Activated naive CD4-positive, alpha-beta T cell treated with Interleukin-2 at 50 U/mL for 16 hours (primary cell): Measurements from ENCODE around the gene HINT3.
A peak's percentile ranks its signal among the peaks of the same experiment; 100 is the strongest.
"Not testable (repeated sequence)": the region's sequence is repeated elsewhere in the genome, so short reads cannot be mapped to it uniquely, and the experiment has no call there.

Source experiments
- DNase-seq: peaks from one replicate; pipeline ENCODE4 v3.0.0-alpha.2; 2020

The HINT3 gene

GRCh38 chr6:125956506-125957390 is at the start of gene HINT3:
HINT3 (plus strand) TSS chr6:125956770; CDS start chr6:125956978, 208 bp downstream.
- peak; percentile 98 for DNase-seq

GRCh38 chr6:125910527-125910926 is 46.0 kb upstream of the HINT3 start:
- peak; percentile 14 for DNase-seq

GRCh38 chr6:125911051-125911451 is 45.5 kb upstream of the HINT3 start:
- not testable (repeated sequence) for DNase-seq

DNA sequence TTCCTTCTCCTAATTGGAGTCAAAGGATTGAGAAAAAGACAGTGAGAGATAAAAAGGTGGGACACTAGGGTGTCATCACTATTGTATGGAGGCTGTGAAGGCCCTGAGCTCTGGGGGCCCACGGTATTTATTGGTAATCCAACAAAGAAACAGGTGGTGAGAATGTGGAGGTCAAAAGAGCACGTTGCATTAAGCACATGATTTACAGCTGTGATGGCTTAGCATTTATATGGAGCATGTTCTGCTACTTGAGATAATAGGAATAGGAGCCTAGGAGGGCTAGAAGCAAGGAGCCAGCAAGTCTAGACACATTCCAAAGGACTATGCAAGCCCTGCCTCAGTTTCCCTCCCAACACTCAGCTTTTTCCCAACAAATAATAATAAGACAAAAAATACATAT is 44.1 kb upstream of the HINT3 start:
- DNase-seq: not testable (repeated sequence)

GRCh38 chr6:125913145-125913544 is 43.4 kb upstream of the HINT3 start:
- DNase-seq: no peak

DNA sequence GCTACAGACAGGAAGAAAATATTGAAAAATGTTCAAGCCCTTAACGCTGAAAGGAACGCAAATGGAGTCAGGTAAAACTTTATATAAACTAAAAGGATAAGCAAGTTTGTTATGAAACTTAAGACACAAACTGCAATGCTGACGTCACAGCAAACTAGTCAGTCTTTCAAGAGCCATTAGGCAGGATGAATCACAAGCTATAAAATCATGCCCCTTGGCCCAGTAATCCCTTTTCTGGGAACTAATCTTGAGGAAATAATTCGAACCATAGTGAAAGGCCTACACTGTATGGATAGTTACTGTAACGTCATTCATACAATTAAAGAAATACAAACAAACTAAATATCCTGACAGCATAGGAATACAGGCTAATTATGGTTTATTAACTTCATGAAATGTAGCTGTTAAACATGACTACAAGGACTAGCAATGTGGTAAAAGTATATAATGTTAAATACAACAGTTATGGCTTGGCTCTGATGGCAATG is 42.7 kb upstream of the HINT3 start:
- DNase-seq: no peak

DNA sequence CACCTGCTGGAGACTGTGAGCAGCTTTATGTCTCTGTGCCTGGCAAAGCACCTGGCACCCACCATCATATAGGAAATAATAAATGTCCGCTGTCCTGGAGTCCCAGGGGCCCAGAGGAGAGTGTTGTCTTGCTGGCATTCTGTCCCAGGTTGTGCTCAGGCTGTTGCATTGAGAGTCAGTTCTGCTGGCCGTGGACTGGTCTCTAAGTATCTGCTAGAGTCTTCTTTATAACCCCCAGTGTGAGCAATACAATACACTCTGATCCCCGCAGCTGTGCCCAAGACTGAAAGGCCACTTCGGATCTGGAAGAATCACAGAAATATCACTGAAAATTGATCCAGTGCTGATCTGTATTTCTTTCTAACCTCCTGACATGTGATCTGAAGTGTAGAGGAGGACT is 38.3 kb upstream of the HINT3 start:
- DNase-seq: no peak

GRCh38 chr6:125918681-125919566 is 37.6 kb upstream of the HINT3 start:
- DNase-seq: peak; percentile 51

GRCh38 chr6:125919618-125920017 is 37.0 kb upstream of the HINT3 start:
- DNase-seq: no peak

DNA sequence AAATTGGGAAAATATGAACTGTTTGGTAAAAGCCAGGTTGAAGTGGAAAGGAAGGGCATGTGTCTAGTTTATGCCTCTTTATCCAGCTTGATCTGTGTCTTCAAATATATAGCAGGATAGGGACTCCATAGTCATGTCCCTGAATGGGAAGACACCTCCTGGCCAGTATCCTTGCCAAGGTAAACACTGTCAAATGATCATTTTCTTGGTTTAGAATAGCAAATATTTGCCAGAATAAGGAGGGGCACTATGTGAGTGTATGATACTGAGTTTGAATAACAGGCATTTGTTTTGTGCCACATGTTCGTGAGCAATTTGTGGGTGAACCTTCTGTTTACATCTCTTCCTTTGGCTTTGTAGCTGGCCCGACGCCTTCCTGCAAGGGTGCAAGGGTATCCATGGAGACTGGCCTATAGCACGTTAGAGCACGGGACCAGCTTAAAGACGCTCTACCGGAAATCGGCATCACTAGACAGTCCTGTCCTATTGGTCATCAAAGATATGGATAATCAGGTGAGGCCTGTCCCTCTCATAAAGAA is 34.2 kb upstream of the HINT3 start:
- DNase-seq: no peak

GRCh38 chr6:125923366-125923877 is 33.1 kb upstream of the HINT3 start:
- DNase-seq: no peak

DNA sequence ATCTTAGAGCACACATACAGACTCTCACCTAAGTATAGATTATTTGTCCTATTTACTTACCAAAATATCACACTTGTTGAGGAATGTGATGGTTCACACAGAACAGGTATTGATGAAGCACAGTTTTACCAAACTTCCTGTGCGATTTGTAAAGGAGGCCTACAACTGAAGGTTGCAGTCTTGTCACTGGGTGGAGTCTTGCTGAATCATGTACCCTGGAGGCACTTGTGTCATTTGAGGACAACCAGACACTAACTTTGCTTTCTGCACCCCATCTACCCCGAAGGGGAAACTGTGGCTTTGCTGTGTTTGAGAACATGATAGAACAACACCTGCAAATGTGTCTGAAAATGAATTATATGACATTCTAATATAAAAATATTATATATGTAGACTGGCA is 32.4 kb upstream of the HINT3 start:
- DNase-seq: no peak

DNA sequence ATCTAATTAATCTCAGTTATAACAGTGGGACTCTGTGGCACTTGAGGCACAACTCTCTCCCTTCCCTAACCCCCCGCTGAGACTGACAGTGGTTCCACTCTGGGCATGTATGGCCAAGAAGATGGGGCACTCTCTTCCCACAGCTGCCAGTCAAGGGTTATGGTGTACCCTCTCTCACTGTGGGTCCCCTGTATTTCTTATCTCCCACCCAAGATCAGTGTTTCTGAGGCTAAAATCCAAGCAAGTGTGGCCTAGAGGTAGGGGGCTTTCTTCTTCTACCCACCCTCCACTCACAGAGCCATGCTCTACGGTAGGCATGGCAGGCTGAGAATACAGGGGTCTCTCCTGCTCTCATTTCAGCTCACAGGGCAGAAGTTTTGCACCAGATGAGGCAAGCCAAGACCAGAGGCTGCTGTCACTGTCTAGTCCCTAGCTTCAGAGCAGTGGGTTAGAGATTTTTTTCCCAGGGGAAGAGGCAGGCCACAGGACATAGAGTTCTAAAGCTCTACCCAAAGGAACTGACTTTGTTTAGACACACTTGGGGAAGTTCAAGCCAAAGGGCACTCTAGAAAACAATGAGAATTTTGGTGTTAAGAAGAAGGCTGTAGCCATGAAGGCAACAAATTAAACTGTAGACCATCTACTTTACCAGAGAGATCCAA is 31.7 kb upstream of the HINT3 start:
- DNase-seq: no peak

DNA sequence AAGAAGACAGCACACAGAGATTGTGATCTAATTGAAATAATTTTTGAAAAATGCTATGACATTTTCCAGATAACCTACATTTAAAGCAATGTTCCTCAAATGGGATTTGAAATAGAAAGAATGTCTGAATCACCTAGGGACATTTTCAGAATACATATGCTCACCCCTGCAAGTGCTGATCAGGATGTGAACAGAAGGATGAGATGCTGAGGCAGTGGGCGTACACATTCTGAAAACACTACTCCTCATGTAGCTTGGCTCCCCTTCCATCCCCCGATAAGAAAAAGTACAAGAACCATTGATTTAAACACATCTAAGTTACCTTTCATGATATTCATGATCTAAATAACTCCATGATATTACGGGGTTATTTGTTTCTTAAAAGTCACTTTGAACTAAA is 29.9 kb upstream of the HINT3 start:
- DNase-seq: no peak

DNA sequence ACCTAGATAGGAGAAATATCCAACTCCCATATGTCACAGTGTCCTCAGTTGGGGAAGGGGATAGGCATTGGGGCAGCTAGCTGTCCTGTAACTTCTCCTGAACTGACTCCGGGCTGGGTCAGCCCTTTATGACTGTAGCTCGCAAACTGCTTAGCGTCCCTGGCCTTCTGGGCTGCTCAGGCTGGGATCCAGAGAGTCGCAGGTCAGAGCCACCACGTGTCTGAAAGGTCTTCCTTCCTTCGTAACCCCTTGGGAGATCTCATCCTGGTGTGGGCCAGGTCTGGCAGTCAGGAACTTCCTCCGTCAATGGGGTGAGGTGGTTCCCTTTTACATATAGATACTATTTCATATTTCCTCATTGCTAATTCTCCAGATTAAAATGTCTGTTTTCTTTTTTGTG is 28.8 kb upstream of the HINT3 start:
- no peak for DNase-seq

- no peak for DNase-seq
Measured at GRCh38 chr6:125930765-125931418, 25.7 kb upstream of the HINT3 start.

DNA sequence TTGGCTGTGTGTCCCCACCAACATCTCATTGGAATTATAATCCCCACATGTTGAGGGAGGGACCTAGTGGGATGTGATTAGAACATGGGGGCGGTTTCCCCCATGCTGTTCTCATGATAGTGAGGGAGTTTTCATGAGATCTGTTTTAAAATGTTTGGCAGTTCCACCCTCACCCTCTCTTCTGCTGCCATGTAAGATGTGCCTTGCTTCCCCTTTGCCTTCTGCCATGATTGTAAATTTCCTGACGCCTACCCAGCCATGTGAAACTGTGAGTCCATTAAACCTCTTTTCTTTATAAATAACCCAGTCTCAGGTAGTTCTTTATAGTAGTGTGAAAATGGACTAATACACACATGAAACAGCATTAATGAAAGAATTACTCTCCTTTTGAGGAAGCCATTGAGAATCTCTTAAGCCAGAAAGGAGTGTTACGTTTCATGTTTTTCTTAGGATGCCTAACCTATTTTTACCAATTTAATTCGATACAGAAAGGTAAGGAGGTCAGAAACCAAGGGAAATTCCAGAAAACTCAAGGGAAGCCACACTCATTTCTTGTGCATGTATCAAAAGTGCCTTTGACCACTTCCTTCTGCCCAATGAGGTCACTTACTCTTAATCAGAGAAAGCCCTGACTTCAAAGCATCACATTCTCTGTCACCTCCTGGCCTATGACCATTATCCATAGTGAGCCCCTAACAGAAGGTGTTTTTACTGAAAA is 24.7 kb upstream of the HINT3 start:
- DNase-seq: no peak

DNA sequence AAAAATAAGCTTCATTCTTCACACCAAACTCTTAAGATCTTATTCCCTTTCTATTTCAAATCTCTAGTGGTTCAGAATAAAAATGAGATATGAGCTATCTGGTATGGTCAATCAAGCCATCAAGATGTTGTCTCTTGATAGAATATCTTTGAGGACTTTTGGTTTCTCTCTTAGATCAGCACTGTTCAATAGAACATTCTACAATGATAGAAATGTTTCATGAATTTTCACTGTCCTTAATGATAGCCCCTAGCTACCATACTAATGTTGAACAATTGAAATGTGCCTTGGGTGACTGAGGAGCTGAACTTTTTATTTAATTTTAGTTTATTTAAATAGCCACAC is 24.1 kb upstream of the HINT3 start:
- DNase-seq: no peak

DNA sequence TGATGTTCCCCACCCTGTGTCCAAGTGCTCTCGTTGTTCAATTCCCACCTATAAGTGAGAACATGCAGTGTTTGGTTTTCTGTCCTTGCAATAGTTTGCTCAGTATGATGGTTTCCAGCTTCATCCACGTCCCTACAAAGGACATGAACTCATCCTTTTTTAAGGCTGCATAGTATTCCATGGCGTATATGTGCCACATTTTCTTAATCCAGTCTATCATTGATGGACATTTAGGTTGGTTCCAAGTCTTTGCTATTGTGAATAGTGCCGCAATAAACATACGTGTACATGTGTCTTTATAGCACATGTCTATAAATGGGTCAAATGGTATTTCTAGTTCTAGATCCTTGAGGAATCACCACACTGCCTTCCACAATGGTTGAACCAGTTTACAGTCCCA is 21.1 kb upstream of the HINT3 start:
- not testable (repeated sequence) for DNase-seq

- DNase-seq: no peak
Measured at GRCh38 chr6:125939026-125939425, 17.5 kb upstream of the HINT3 start.

DNA sequence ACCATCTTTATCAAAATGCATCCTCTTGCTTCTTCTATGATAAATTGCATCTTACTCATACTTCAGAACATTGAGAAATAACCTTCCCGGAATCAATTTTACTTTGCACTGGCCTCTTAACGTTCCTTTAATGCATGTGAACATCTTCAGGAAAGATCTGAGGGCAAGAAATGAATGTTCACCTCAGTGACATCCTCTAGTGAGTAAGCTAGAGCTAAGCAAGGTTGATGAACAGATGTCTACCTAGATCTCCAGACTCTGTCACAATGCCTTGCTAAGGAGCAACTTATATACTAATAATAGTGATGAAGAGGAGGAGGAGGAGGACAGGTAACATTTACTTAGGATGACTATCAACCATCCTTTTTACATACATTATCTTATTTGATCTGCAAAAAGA is 16.8 kb upstream of the HINT3 start:
- no peak for DNase-seq
